GM23248 (cell line): ENCODE measurements around the gene ABHD12.

ENCODE experiments used
- EZH2 ChIP-seq: fragments of 200-600 bp; sonication (generic); IDR thresholded peaks from 2 replicates; pipeline ENCODE4 v1.6.1; 2018; ENCODE audit warnings: antibody characterized with exemption, mild to moderate bottlenecking; ENCODE audit not compliant: insufficient read depth, poor library complexity, severe bottlenecking
- EZH2phosphoT487 ChIP-seq: fragments of 200-600 bp; sonication (generic); IDR thresholded peaks from 2 replicates; pipeline ENCODE4 v1.6.1; 2018; ENCODE audit warnings: antibody characterized with exemption, moderate library complexity, mild to moderate bottlenecking, low read depth; ENCODE audit not compliant: insufficient read depth

DNA sequence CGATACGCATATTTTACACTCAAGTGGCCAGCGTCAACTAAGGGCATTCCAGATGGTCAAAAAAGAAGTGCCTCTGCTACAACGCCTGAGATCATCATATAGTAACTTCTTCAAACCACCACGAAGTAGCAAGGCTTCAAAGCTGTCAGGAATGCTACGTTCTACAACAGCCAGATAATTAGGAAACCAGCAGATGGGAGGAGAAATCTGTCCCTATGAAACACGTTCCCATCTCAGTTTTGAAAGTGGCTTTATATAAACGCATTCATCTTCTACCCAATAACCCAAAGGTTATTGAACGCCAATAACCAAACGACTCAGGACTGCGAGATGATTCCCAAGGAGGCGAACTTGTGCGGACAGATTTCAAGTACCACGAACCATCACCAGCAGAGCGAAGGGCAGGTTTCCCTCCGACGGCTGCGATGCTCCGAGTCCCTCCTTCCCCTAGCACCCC is 1.2 kb downstream of the ABHD12 start:
- TF ChIP-seq EZH2phosphoT487 (no peak), EZH2 (no peak)
